Liver (tissue), 9 donors: ENCODE data around the gene RPS6KA3. TPM values are rescaled to one million over a fixed set of nuclear protein-coding genes. Genes with fewer than 3 reads are reported as not detected.

Source experiments
- DNase-seq: peaks from one replicate; pipeline ENCODE4 v3.0.0-alpha.2; 2017; ENCODE audit warnings: low spot score
- H3K27ac ChIP-seq, 2 donors: one replicate each; pipeline ENCODE4 v1.7.0; 2013; ENCODE audit warnings: inconsistent platforms in 2 of 2, low read length in 2 of 2, control low read depth in 1 of 2, low read depth in 1 of 2, mild to moderate bottlenecking in 1 of 2
- H3K27me3 ChIP-seq, 4 donors: one replicate each; pipeline versions ENCODE4 v1.6.1 to v1.7.0; 2013; ENCODE audit warnings: low read length in 3 of 4, inconsistent platforms in 1 of 4, mild to moderate bottlenecking in 1 of 4, moderate library complexity in 1 of 4; ENCODE audit not compliant: control insufficient read depth in 4 of 4, insufficient read depth in 4 of 4
- H3K36me3 ChIP-seq, 4 donors: one replicate each; pipeline versions ENCODE4 v1.6.1 to v1.7.0; 2013; ENCODE audit warnings: low read length in 3 of 4, mild to moderate bottlenecking in 3 of 4, low read depth in 1 of 4, moderate library complexity in 1 of 4; ENCODE audit not compliant: control insufficient read depth in 4 of 4, insufficient read depth in 3 of 4
- H3K4me1 ChIP-seq, 4 donors: one replicate each; pipeline versions ENCODE4 v1.6.1 to v1.7.0; 2013; ENCODE audit warnings: low read length in 3 of 4, mild to moderate bottlenecking in 3 of 4, moderate library complexity in 1 of 4; ENCODE audit not compliant: control insufficient read depth in 4 of 4, insufficient read depth in 4 of 4
- H3K4me3 ChIP-seq, 3 donors: one replicate each; pipeline versions ENCODE4 v1.6.1 to v1.7.0; 2013; ENCODE audit warnings: low read length in 3 of 3, control low read depth in 1 of 3, low read depth in 1 of 3, mild to moderate bottlenecking in 1 of 3
- H3K9ac ChIP-seq, 2 donors: one replicate each; pipeline ENCODE4 v1.7.0; 2013; ENCODE audit warnings: low read length in 2 of 2, mild to moderate bottlenecking in 2 of 2, moderate library complexity in 2 of 2, control low read depth in 1 of 2, low read depth in 1 of 2
- H3K9me3 ChIP-seq, 4 donors: one replicate each; pipeline versions ENCODE4 v1.6.1 to v1.7.0; 2013; ENCODE audit warnings: low read length in 3 of 4; ENCODE audit not compliant: control insufficient read depth in 4 of 4
- EGR1 ChIP-seq, 2 donors: IDR thresholded peaks; 2 replicates each; pipeline ENCODE4 v1.6.1; 2016 to 2018; ENCODE audit warnings: antibody characterized with exemption in 2 of 2, low read depth in 2 of 2
- FOXA1 ChIP-seq: IDR thresholded peaks from 2 replicates; pipeline ENCODE4 v1.6.1; 2016; ENCODE audit warnings: antibody characterized with exemption
- FOXA2 ChIP-seq: IDR thresholded peaks from 2 replicates; pipeline ENCODE4 v1.6.1; 2016; ENCODE audit warnings: antibody characterized with exemption
- GABPA ChIP-seq, 2 donors: IDR thresholded peaks in 1 of 2; conservative IDR thresholded peaks in 1 of 2; 2 replicates each; pipeline ENCODE4 v1.6.1; 2016; ENCODE audit warnings: antibody characterized with exemption in 2 of 2, mild to moderate bottlenecking in 1 of 2, moderate library complexity in 1 of 2
- HNF4A ChIP-seq, 2 donors: conservative IDR thresholded peaks; 2 replicates each; pipeline ENCODE4 v1.6.1; 2016; ENCODE audit warnings: antibody characterized with exemption in 2 of 2, mild to moderate bottlenecking in 2 of 2
- HNF4G ChIP-seq: IDR thresholded peaks from 2 replicates; pipeline ENCODE4 v1.6.1; 2016; ENCODE audit warnings: antibody characterized with exemption
- JUND ChIP-seq, 2 donors: IDR thresholded peaks; 2 replicates each; pipeline ENCODE4 v1.6.1; 2016; ENCODE audit warnings: antibody characterized with exemption in 2 of 2
- NR2F2 ChIP-seq: IDR thresholded peaks from 2 replicates; pipeline ENCODE4 v1.6.1; 2016; ENCODE audit warnings: antibody characterized with exemption
- RAD21 ChIP-seq, 2 donors: IDR thresholded peaks; 2 replicates each; pipeline ENCODE4 v1.6.1; 2016; ENCODE audit warnings: antibody characterized with exemption in 2 of 2, mild to moderate bottlenecking in 2 of 2
- RXRA ChIP-seq, 2 donors: IDR thresholded peaks; 2 replicates each; pipeline ENCODE4 v1.6.1; 2017 to 2018; ENCODE audit warnings: antibody characterized with exemption in 2 of 2, mild to moderate bottlenecking in 1 of 2
- SP1 ChIP-seq: IDR thresholded peaks from 2 replicates; pipeline ENCODE4 v1.6.1; 2018; ENCODE audit warnings: antibody characterized with exemption, mild to moderate bottlenecking
- TAF1 ChIP-seq: conservative IDR thresholded peaks from 2 replicates; pipeline ENCODE4 v1.6.1; 2016; ENCODE audit warnings: antibody characterized with exemption, mild to moderate bottlenecking
- WGBS: extraction: QIAGEN DNeasy Blood & Tissue Kit; methylation state at CpG from one replicate; pipeline ENCODE4 v1.1.7; 2013; 5-methylcytosine and 5-hydroxymethylcytosine counted together
- polyA plus RNA-seq, 2 donors: library from polyadenylated mRNA; stranded (reverse) in 1 of 2; unstranded in 1 of 2; fragments of 200-250 nt in 1 of 2; fragments of >200 nt in 1 of 2; fragmentation: Nextera tagmentation in 1 of 2; extraction: Ambion mirVana in 1 of 2; gene quantifications; one replicate each; pipeline versions ENCODE4 v1.2.1 to v1.2.3, GENCODE V29; 2013 to 2015
- total RNA-seq, 2 donors: library from RNA; depleted of rRNA; stranded (reverse); fragments of >200 nt; gene quantifications; one replicate each; pipeline ENCODE4 v1.2.3, GENCODE V29; 2014
- TF ChIP-seq, protein P1 (sequence below): IDR thresholded peaks from 2 replicates; pipeline ENCODE4 v1.6.1; 2016; ENCODE audit warnings: antibody characterized with exemption, mild to moderate bottlenecking
- TF ChIP-seq, protein P2 (sequence below): IDR thresholded peaks from 2 replicates; pipeline ENCODE4 v1.6.1; 2016; ENCODE audit warnings: antibody characterized with exemption
- TF ChIP-seq, protein P3 (sequence below): IDR thresholded peaks from 2 replicates; pipeline ENCODE4 v1.6.1; 2016; ENCODE audit warnings: antibody characterized with exemption
- TF ChIP-seq, protein P4 (sequence below): IDR thresholded peaks from 2 replicates; pipeline ENCODE4 v1.6.1; 2016; ENCODE audit warnings: antibody characterized with exemption
- TF ChIP-seq, protein P5 (sequence below): fragments of 150-350 bp; IDR thresholded peaks from 2 replicates; pipeline ENCODE4 v1.5.1; 2017; ENCODE audit warnings: improper control_type of control experiment, low read depth, low read length; ENCODE audit not compliant: missing input control
- donor health status: healthy.
- donor health status: healthy.
- donor health status: healthy.
- donor health status: healthy.
- donor health status: healthy.

The RPS6KA3 gene
- total and polyA plus RNA-seq, 4 donors: 11.1 to 69.7 (median 38.8) TPM

DNA sequence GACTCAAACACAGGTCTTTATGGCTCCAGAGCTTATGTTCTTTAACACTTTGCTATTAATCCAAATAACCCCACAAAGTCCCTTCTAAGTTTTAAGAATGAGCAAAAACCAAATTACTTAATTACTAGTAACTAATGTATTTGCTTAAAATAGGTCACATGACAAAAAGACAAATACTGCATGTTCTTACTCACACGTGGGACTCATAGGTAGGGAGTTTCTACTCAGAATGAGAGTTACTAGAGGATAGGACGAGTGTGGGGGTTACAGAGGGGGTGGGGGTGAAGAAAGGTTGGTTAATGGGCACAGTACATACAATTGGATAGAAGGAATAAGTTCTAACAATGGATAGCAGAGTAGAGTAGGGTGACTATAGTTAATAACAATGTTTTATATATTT lies 5.8 kb downstream of the RPS6KA3 start:
- H3K27ac ChIP-seq: no peak overlapping the region
- H3K9ac ChIP-seq: no peak overlapping the region
- TF ChIP-seq, protein P1, sequence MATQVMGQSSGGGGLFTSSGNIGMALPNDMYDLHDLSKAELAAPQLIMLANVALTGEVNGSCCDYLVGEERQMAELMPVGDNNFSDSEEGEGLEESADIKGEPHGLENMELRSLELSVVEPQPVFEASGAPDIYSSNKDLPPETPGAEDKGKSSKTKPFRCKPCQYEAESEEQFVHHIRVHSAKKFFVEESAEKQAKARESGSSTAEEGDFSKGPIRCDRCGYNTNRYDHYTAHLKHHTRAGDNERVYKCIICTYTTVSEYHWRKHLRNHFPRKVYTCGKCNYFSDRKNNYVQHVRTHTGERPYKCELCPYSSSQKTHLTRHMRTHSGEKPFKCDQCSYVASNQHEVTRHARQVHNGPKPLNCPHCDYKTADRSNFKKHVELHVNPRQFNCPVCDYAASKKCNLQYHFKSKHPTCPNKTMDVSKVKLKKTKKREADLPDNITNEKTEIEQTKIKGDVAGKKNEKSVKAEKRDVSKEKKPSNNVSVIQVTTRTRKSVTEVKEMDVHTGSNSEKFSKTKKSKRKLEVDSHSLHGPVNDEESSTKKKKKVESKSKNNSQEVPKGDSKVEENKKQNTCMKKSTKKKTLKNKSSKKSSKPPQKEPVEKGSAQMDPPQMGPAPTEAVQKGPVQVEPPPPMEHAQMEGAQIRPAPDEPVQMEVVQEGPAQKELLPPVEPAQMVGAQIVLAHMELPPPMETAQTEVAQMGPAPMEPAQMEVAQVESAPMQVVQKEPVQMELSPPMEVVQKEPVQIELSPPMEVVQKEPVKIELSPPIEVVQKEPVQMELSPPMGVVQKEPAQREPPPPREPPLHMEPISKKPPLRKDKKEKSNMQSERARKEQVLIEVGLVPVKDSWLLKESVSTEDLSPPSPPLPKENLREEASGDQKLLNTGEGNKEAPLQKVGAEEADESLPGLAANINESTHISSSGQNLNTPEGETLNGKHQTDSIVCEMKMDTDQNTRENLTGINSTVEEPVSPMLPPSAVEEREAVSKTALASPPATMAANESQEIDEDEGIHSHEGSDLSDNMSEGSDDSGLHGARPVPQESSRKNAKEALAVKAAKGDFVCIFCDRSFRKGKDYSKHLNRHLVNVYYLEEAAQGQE: no peak
- TF ChIP-seq RAD21 (IDR thresholded peaks at IDR 0.05): no peak
- no peak for TF ChIP-seq JUND (IDR thresholded peaks at IDR 0.05)
- TF ChIP-seq NR2F2: no peak
- no peak for TF ChIP-seq GABPA (IDR thresholded peaks at IDR 0.05 in 1 of 2, conservative IDR thresholded peaks at IDR 0.05 in 1 of 2)
- no peak for TF ChIP-seq EGR1 (IDR thresholded peaks at IDR 0.05; ENCODE audit: low read depth in 2 of 2)
- TF ChIP-seq, protein P2, sequence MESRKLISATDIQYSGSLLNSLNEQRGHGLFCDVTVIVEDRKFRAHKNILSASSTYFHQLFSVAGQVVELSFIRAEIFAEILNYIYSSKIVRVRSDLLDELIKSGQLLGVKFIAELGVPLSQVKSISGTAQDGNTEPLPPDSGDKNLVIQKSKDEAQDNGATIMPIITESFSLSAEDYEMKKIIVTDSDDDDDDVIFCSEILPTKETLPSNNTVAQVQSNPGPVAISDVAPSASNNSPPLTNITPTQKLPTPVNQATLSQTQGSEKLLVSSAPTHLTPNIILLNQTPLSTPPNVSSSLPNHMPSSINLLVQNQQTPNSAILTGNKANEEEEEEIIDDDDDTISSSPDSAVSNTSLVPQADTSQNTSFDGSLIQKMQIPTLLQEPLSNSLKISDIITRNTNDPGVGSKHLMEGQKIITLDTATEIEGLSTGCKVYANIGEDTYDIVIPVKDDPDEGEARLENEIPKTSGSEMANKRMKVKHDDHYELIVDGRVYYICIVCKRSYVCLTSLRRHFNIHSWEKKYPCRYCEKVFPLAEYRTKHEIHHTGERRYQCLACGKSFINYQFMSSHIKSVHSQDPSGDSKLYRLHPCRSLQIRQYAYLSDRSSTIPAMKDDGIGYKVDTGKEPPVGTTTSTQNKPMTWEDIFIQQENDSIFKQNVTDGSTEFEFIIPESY: no peak
- no peak for TF ChIP-seq HNF4G
- no peak for TF ChIP-seq RXRA (IDR thresholded peaks at IDR 0.05)
- TF ChIP-seq FOXA1: no peak
- TF ChIP-seq FOXA2: no peak
- TF ChIP-seq SP1: no peak
- TF ChIP-seq, protein P3, sequence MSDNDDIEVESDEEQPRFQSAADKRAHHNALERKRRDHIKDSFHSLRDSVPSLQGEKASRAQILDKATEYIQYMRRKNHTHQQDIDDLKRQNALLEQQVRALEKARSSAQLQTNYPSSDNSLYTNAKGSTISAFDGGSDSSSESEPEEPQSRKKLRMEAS: no peak
- TF ChIP-seq, protein P4, sequence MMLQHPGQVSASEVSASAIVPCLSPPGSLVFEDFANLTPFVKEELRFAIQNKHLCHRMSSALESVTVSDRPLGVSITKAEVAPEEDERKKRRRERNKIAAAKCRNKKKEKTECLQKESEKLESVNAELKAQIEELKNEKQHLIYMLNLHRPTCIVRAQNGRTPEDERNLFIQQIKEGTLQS: no peak
- no peak for TF ChIP-seq HNF4A (conservative IDR thresholded peaks at IDR 0.05)
- H3K27me3 ChIP-seq: no peaks in the 10 kb centered on the region
- no peak overlapping the region for H3K4me3 ChIP-seq
- no peak for DNase-seq
- H3K36me3 ChIP-seq: no peaks in the 10 kb centered on the region
- no peaks in the 10 kb centered on the region for H3K9me3 ChIP-seq
- 37% methylated on average over 2 of the region's 2 CpGs for WGBS
- peaks cover 0 to 2% (median 1%) of the 10 kb centered on the region in 4 donors for H3K4me1 ChIP-seq

DNA sequence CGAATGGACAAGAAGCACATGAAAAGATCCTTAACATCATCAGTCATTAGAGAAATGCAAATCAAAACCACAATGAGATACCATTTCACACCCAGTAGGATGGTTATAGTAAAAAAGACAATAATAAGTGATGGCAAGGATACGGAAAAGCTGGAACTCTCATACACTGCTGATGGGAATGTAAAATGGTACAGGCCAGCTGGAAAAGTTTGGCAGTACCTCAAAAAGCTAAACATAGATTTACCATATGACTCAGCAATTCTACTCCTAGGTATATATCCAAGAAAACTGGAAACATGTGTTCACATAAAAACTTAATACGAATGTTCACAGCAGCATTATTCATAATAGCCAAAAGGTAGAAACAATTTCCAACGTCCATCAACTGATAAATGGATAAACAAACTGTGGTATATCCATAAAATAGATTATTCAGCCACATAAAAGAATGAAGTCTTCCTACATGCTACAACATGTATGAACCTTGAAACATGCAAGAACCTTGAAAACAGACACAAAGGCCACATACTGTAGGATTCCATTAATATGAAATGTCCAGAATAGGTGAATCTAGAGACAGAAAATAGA lies 11.9 kb downstream of the RPS6KA3 start:
- H3K36me3 ChIP-seq: no peaks in the 10 kb centered on the region
- no peaks in the 10 kb centered on the region for H3K9me3 ChIP-seq
- TF ChIP-seq, protein P4: no peak
- TF ChIP-seq JUND (IDR thresholded peaks at IDR 0.05) (no peak), FOXA1 (no peak), TAF1 (no peak), SP1 (no peak), FOXA2 (no peak), HNF4A (conservative IDR thresholded peaks at IDR 0.05) (no peak), EGR1 (IDR thresholded peaks at IDR 0.05; ENCODE audit: low read depth in 2 of 2) (no peak), NR2F2 (no peak)
- TF ChIP-seq, protein P1: no peak
- TF ChIP-seq, protein P5, sequence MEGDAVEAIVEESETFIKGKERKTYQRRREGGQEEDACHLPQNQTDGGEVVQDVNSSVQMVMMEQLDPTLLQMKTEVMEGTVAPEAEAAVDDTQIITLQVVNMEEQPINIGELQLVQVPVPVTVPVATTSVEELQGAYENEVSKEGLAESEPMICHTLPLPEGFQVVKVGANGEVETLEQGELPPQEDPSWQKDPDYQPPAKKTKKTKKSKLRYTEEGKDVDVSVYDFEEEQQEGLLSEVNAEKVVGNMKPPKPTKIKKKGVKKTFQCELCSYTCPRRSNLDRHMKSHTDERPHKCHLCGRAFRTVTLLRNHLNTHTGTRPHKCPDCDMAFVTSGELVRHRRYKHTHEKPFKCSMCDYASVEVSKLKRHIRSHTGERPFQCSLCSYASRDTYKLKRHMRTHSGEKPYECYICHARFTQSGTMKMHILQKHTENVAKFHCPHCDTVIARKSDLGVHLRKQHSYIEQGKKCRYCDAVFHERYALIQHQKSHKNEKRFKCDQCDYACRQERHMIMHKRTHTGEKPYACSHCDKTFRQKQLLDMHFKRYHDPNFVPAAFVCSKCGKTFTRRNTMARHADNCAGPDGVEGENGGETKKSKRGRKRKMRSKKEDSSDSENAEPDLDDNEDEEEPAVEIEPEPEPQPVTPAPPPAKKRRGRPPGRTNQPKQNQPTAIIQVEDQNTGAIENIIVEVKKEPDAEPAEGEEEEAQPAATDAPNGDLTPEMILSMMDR: no peak
- no peaks in the 10 kb centered on the region for H3K4me1 ChIP-seq
- H3K4me3 ChIP-seq: no peak overlapping the region
- 89% methylated on average over 4 of the region's 4 CpGs for WGBS
- DNase-seq: no peak
- no peak overlapping the region for H3K27ac ChIP-seq
- H3K27me3 ChIP-seq: no peaks in the 10 kb centered on the region
- H3K9ac ChIP-seq: no peak overlapping the region
